Transverse colon (tissue), 4 donors: Measurements from ENCODE around the gene UBE2O. TPM values are rescaled to one million over a fixed set of nuclear protein-coding genes. Genes with fewer than 3 reads are reported as not detected.

Experiments
- DNase-seq: peaks from one replicate; pipeline ENCODE4 v3.0.0-alpha.2; 2019
- H3K27ac ChIP-seq, 4 donors: fragments of 200-600 bp; sonication (generic); 2 replicates each; pipeline ENCODE4 v1.5.1; 2016 to 2018; ENCODE audit warnings: inconsistent platforms in 4 of 4
- H3K27me3 ChIP-seq: fragments of 200-600 bp; sonication (generic); 2 replicates; pipeline ENCODE4 v1.5.1; 2017; ENCODE audit warnings: inconsistent platforms
- H3K36me3 ChIP-seq, 4 donors: fragments of 200-600 bp; sonication (generic); 2 replicates each; pipeline ENCODE4 v1.5.1; 2017 to 2019; ENCODE audit warnings: inconsistent platforms in 4 of 4
- H3K4me1 ChIP-seq, 4 donors: fragments of 200-600 bp; sonication (generic); 2 replicates each; pipeline ENCODE4 v1.5.1; 2017 to 2020; ENCODE audit warnings: inconsistent platforms in 4 of 4
- H3K4me3 ChIP-seq, 4 donors: fragments of 200-600 bp; sonication (generic); 1 replicate in 1 of 4; 2 replicates in 3 of 4; pipeline versions ENCODE4 v1.5.1 to v1.6.1; 2017 to 2019; ENCODE audit warnings: inconsistent platforms in 4 of 4
- H3K9me3 ChIP-seq, 2 donors: fragments of 200-600 bp; sonication (generic); 2 replicates each; pipeline ENCODE4 v1.5.1; 2017 to 2019; ENCODE audit warnings: inconsistent platforms in 2 of 2
- CTCF ChIP-seq, 5 experiments: fragments of 200-600 bp in 3 of 5; fragments of 450-650 bp in 2 of 5; sonication (generic) in 3 of 5; IDR thresholded peaks; 1 replicate in 2 of 5; 2 replicates in 3 of 5; pipeline ENCODE4 v1.5.1; 2016 to 2017; ENCODE audit warnings: antibody characterized with exemption in 5 of 5, inconsistent platforms in 3 of 5, mild to moderate bottlenecking in 2 of 5, moderate library complexity in 1 of 5
- EP300 ChIP-seq: sonication (generic); formaldehyde crosslinking; IDR thresholded peaks from one replicate; pipeline ENCODE4 v1.6.1; 2017; ENCODE audit warnings: antibody characterized with exemption, low read depth
- POLR2A ChIP-seq: fragments of 450-650 bp; IDR thresholded peaks from one replicate; pipeline ENCODE4 v1.6.1; 2016; ENCODE audit warnings: antibody characterized with exemption, mild to moderate bottlenecking, moderate library complexity
- POLR2AphosphoS5 ChIP-seq, 3 donors: sonication (generic); formaldehyde crosslinking; IDR thresholded peaks; one replicate each; pipeline ENCODE4 v1.6.1; 2016; ENCODE audit warnings: antibody characterized with exemption in 3 of 3
- WGBS, 2 donors: methylation state at CpG; one replicate each; pipeline ENCODE4 v1.1.5; 2018; ENCODE audit warnings: low coverage in 1 of 2; 5-methylcytosine and 5-hydroxymethylcytosine counted together
- in situ Hi-C, 4 donors: fragments of 200-750 bp; cut with MboI; loops; one replicate each; pipeline versions ENCODE4 v1.15.0 to v1.15.1; 2017; ENCODE audit warnings: low sequenced_read_pairs in 3 of 4, low pct_ligation_motif_present in 1 of 4, low pct_unique_long_range_greater_than_20kb in 1 of 4
- intact Hi-C: fragments of 100-400 bp; cut with DNase I; formaldehyde crosslinking; loops from one replicate; pipeline ENCODE4 v1.15.1; 2023; ENCODE audit warnings: low total_unique reads
- total RNA-seq, 4 donors: library from RNA; depleted of rRNA; stranded (reverse); fragments of >200 nt; gene quantifications; one replicate each; pipeline ENCODE4 v1.1.0, GENCODE V29; 2016

Gene UBE2O
- total RNA-seq, 4 donors from 2014 or later = 9.8 to 28.8 (median 15.9) TPM

DNA sequence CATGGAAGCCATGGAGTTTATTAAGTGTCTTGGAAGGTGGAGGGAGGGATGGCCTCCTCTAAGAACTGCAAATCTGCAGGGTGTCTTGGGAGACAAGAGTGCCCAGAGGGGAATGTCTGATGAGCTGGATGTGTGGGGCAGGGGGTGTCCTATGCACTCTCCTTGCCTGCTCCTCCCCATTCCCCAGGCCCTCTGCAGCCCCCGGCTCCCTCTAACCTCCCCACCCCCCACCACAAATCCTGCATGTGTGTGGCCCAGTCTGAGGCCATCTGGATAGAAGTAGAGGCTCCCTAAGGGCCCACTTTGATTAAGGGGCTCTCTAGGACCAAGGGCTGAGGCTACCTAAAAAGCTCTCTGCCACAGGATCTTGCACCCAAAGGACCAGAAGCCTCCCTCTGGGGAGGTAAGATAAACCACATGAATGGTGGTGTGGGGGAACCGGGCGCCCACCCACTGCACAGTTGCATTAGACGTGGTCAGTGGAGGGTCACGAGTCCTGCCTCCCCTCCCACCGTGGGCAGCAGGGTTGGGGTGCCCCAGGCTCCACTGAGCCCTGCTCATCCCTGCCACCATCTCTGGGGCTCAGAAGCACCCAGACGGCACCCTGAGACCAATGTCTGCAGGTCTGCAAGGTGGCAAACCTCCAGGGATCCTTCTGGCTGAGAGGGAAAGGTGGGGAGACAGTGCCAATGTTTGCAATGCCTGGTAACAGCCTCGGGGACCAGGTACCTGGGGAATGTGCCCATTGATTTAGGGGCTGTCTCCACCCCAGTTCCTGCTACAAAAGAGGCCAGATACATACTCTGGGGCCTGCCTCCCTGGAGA, 15.1 kb upstream of the UBE2O start:
- no peak for DNase-seq
- Histone ChIP-seq H3K9me3 (no peaks in the 10 kb centered on the region), H3K27ac (no peak overlapping the region), H3K4me1 (peaks cover 0 to 4% (median 0%) of the 10 kb centered on the region in 4 donors), H3K36me3 (no peaks in the 10 kb centered on the region), H3K27me3 (no peaks in the 10 kb centered on the region), H3K4me3 (no peak overlapping the region)
- in situ Hi-C loops (loop anchor here (5.0 to 10.0 kb wide), 2 partner anchors 39 to 47 kb away; no protein-coding TSS in a partner anchor), intact Hi-C loops (no loop called here)
- WGBS, 2 donors = 77 to 100% methylated on average over 1 to 8 of the region's 8 CpGs
- TF ChIP-seq EP300 = no peak
- no peak for TF ChIP-seq CTCF (IDR thresholded peaks at IDR 0.05)
- TF ChIP-seq POLR2A = no peak
- TF ChIP-seq POLR2AphosphoS5 (IDR thresholded peaks at IDR 0.05) = no peak

DNA sequence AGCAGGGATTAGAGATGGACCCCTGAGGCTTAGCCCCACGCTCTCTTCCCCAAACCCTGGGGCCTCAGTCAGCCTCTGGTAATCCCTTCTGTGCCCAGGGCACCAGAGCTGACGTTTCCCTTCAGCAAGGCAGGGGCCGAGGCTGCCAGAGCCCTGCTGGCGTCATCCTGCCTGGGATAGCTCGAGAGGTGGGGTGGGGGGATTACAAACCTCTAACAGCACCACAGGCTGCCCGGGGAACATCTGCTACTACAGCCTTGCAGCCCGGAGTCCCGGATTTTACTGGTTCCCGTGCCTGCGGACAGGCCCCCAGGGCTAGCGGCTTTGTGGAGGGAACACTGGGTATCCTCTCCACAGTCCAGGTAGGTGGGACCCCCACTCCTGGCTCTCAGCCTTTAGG, 14.4 kb upstream of the UBE2O start, which contains the start of gene AANAT:
Gene AANAT, plus strand, starts transcription at position 238 of the 400 bp plus-strand sequence. CDS start 1,144 bp downstream, outside the sequence.
- intact Hi-C loops (no loop called here), in situ Hi-C loops (loop anchor here (5.0 to 10.0 kb wide), 2 partner anchors 40 to 47 kb away; no protein-coding TSS in a partner anchor)
- no peaks in the 10 kb centered on the region for H3K36me3 ChIP-seq
- H3K4me1 ChIP-seq = peaks cover 0 to 4% (median 0%) of the 10 kb centered on the region in 4 donors
- TF ChIP-seq EP300 = no peak
- TF ChIP-seq POLR2A = no peak
- no peak for TF ChIP-seq CTCF (IDR thresholded peaks at IDR 0.05)
- no peak for TF ChIP-seq POLR2AphosphoS5 (IDR thresholded peaks at IDR 0.05)
- H3K4me3 ChIP-seq = no peak within 1 kb of the TSS
- WGBS, 2 donors = 77% methylated on average over 11 of the region's 11 CpGs; no CpG with 5 or more reads in 1 of the 2 donors
- DNase-seq = no peak
- H3K27me3 ChIP-seq = no peaks in the 10 kb centered on the region
- H3K27ac ChIP-seq = no peak within 1 kb of the TSS
- H3K9me3 ChIP-seq = no peaks in the 10 kb centered on the region

DNA sequence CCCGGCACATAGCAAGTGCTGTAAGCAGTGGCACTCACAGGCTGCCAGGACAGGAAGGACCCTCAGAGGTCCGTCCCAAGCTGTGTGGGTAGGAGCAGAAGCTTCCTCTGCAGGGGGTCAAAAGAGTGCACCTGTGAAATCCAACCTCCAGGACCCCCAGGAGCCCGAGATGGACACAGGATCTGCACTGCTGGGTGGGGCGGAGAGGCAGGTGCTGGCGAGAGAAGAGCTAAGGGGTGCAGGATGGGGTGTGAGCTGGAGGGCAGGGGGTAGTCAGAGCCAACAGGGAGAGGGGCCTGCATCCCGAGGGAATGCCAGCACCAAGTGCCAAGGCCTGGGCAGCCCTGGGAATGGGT, 13.8 kb upstream of the UBE2O start:
- Histone ChIP-seq H3K4me3 (no peak overlapping the region), H3K27me3 (no peaks in the 10 kb centered on the region), H3K9me3 (no peaks in the 10 kb centered on the region), H3K27ac (no peak overlapping the region), H3K36me3 (no peaks in the 10 kb centered on the region), H3K4me1 (peaks cover 0 to 4% (median 0%) of the 10 kb centered on the region in 4 donors)
- intact Hi-C loops = loop anchor here (1.0 kb wide), 1 partner anchor 40 kb away; no protein-coding TSS in a partner anchor
- 65 to 79% methylated on average over 4 to 6 of the region's 6 CpGs for WGBS, 2 donors
- in situ Hi-C loops = loop anchor here (5.0 to 10.0 kb wide), 2 partner anchors 41 to 48 kb away; no protein-coding TSS in a partner anchor
- TF ChIP-seq POLR2A (no peak), POLR2AphosphoS5 (IDR thresholded peaks at IDR 0.05) (no peak), EP300 (no peak), CTCF (IDR thresholded peaks at IDR 0.05) (no peak)
- no peak for DNase-seq

GRCh38 chr17:76462556-76463290, 9.8 kb upstream of the UBE2O start:
- 83 to 100% methylated on average over 3 to 20 of the region's 24 CpGs for WGBS, 2 donors
- in situ Hi-C loops (loop anchor here in 2 of 4 donors (10.0 kb wide), 1 partner anchor 52 kb away; no protein-coding TSS in a partner anchor), intact Hi-C loops (no loop called here)
- no peak overlapping the region for H3K27ac ChIP-seq
- H3K27me3 ChIP-seq = no peaks in the 10 kb centered on the region
- H3K4me1 ChIP-seq = peaks cover 0 to 4% (median 0%) of the 10 kb centered on the region in 4 donors
- no peaks in the 10 kb centered on the region for H3K9me3 ChIP-seq
- TF ChIP-seq EP300 (no peak), POLR2A (no peak), POLR2AphosphoS5 (IDR thresholded peaks at IDR 0.05) (no peak), CTCF (IDR thresholded peaks at IDR 0.05) (no peak)
- no peak overlapping the region for H3K4me3 ChIP-seq
- no peaks in the 10 kb centered on the region for H3K36me3 ChIP-seq
- no peak for DNase-seq
